Effector CD4-positive, alpha-beta T cell (primary cell): Measurements from ENCODE around the gene TMEM222.
A peak's percentile ranks its signal among the peaks of the same experiment; 100 is the strongest.

Experiments used
- DNase-seq: peaks from one replicate; pipeline ENCODE4 v3.0.0-alpha.2; 2020

TMEM222 gene

DNA sequence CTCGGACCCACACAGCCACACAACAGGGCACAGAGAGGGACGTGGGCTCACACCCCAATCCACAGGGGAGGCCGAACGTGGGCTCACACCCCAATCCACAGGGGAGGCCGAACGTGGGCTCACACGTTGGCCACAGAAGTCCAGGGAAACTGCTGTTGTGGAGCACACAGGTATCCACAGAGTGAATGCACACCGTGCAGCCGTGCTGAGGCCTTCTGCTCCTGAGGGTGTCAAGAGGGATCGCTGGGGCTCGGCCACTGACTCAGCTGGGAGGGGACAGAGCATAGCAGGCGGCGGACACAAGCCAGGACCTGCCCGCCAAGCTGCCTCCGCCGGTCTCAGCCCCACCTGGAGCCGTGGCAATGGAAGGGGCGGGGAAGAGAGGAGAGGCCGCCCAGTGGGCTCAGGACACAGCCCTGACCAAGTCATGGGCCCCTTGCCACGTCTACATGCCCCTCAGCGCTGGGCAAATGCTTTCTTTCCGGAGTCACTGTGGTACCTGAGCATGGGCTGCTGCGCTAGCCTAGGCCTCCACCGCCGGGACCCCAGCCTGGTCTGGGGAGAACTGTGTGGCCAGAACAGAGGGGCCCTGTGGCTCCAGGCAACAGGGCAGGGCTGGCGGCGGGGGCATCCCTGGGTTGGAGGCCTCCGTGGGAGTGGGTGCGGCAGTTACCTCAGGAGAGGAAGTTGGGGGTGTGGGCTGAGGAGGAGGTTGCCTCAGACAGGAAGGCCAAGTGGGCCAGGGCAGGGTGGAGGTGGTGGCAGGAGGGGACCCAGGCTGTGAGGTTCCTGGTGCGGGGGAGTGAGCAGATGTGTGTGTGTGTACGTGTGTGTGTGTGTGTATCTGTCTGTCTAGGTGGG, 21.0 kb downstream of the TMEM222 start:
- peak; percentile 69 for DNase-seq

DNA sequence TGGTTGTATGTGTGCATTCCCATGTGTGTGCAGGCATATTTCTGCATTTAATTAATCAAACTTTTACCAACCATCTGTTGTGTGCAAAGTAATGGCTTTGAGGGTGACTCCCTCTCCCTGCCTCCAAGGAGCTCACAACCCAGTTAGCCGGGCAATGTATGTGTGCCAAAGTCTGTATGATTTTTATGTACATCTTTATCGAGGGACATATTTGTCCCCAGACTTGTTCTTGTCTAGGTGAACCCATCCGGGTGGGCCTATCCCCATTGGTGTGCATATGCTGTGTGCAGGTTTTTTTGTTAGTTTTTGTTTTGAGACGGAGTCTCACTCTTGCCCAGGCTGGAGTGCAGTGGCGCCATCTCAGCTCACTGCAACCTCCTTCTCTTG, 21.7 kb downstream of the TMEM222 start:
- no peak for DNase-seq

DNA sequence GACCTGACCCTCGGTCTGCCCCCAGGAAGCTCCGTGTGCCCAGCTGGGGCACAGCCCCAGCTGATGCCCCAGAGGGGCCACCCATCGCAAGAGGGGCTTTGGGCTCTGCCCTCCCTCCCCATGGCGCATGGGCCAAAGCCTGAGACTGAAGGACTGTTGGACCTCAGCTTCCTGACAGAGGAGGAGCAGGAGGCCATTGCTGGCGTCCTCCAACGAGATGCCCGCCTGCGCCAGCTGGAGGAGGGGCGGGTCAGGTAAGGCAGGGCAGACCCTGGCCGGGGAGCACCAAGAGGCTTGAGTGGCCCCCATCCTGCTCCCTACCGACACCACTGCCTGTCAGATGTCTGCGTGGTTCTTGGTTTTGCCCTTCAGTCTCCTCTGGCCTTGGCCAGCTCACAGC, 23.3 kb downstream of the TMEM222 start:
- no peak for DNase-seq

DNA sequence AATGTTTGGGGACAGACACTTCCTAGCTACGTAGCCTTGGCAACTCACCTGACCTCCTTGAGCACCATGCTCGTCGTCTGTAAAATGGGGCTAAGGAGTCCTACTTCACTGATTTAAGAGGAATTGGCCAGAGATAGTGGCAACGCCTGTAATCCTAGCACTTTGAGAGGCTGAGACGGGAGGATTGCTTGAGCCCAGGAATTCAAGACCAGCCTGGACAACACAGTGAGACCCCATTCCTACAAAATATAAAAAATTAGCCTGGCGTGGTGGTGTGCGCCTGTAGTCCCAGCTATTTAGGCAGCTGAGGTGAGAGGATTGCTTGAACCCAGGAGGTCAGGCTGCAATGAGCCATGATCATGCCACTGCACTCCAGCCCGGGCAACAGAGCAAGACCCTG, 24.4 kb downstream of the TMEM222 start:
- no peak for DNase-seq

DNA sequence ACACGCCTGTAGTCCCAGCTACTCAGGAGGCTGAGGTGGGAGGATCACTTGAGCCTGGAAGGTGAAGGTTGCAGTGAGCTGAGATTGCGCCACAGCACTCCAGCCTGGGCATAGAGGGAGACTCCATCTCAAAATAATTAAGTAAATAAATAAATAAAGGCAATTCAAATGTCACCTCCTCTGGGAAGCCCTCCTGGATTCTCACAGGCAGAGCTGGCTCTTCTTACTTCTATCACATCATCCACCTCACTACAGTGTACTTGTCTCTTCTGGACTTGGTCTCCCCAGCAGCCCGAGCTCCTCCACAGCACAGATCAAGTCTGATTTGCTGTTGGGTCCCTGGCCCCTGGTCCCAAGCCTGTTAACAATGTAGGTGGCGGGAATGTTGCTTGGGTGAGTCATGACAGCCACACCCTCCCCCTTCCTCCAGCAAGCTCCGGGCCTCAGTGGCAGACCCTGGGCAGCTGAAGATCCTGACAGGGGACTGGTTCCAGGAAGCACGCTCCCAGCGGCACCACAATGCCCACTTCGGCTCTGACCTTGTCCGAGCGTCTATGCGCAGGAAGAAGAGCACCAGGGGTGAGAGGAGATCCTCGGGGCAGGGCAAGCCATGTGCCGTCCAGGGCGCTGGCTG, 25.1 kb downstream of the TMEM222 start:
- DNase-seq: no peak

DNA sequence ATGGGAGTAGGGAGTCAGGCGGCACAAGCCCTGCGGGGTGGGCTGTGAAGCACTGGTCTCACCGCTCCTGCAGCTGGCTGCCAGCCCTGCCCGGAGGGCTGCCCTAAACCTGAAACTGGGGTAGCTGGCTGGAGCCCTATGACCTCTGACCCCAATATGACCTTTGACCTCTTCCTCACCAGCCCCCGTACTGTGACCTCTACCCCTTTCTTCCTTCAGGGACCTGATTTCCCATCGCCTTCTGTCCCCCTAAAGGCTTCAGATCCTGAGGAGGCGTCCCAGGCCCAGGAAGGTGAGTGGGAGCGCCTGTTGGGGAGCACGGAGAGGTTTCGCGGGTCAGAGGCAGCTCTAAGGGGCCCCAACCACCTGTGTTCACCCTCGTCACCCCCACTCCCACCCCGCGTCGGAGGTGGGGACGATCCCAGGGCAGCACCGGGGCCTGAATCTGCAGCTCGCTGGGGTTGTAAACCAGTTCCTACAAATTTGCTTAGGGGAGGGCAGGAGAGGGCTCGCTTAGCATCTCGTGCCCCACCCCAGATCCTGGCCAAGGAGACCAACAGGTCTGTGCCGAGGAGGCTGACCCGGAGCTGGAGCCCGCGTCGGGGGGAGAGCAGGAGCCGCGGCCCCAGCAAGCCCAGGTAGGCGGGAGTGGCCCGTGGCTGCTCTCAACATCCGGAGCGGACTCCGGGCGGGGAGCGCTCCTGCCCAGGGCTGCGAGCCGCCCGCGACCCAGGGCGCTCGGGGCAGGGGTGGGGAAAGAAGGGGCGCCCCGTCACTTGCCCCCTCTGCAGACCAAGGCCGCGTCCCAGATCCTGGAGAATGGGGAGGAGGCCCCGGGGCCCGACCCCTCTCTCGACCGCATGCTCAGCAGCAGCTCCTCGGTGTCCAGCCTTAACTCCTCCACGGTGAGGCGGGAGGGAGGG, 27.2 kb downstream of the TMEM222 start:
- peak; percentile 18 for DNase-seq

DNA sequence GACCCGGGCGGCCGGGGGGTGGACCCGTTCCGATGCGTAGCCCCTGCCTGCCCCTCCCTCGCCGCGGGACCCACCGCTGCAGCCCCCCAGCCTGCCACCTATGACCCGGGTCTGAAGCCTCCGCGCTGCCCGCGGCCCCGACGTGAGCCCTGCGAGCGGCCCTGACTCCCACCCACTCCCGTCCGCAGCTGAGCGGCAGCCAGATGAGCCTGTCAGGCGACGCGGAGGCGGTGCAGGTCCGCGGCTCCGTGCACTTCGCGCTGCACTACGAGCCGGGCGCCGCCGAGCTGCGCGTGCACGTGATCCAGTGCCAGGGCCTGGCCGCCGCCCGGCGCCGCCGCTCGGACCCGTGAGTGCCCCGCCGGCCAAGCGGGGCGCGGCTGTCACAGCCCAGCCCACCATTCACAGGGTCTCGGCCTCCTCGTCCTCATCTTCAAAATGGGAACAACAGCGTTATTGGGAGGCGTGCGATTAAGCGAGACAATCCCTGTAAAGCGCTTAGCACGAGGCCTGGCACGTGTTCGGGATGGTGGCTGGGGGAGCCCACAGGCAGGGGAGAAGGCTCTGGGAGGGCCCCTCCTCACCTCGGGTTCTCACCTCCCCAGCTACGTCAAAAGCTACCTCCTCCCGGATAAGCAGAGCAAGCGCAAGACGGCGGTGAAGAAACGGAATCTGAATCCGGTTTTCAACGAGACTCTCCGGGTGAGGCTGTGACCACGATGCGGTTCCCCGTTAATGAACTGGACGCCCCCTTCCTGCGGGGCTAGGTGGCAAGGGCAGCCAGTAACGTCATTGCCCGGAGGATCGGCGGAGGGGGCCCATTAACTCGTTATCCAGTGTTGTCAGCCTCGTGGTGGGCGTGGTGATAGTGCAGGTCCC, 28.1 kb downstream of the TMEM222 start:
- DNase-seq: no peak

DNA sequence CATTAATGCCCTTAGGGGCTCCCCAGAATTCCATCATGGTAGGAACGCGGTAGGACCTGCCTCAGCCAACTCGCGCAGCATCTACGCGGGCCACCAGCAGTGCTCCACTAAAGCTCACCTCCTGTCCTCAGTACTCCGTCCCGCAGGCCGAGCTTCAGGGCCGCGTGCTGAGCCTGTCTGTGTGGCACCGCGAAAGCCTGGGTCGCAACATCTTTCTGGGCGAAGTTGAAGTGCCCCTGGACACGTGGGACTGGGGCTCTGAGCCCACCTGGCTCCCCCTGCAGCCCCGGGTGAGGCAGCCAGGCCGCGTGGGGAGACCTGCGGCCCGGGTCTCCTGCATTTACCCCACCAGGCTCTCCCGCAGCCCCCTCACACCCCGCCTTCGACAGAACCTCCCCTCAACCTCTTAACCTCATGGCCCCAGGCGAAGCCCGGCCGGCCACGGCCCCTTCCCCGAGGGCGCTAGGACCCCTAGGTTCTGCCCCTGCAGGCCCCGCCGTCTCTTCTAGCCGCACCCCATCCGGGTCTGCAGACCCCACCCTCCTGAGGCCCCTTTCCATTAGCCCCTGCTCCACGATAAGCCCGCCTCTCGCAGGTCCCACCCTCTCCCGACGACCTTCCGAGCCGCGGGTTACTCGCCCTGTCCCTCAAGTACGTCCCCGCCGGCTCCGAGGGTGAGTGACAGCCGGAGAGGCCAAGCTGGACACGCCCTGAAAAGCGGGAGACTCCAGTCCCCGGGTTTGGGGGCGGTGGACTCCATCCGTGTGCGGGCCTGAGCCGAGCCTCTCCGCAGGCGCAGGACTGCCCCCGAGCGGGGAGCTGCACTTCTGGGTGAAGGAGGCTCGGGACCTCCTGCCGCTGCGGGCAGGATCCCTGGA, 28.9 kb downstream of the TMEM222 start:
- no peak for DNase-seq

DNA sequence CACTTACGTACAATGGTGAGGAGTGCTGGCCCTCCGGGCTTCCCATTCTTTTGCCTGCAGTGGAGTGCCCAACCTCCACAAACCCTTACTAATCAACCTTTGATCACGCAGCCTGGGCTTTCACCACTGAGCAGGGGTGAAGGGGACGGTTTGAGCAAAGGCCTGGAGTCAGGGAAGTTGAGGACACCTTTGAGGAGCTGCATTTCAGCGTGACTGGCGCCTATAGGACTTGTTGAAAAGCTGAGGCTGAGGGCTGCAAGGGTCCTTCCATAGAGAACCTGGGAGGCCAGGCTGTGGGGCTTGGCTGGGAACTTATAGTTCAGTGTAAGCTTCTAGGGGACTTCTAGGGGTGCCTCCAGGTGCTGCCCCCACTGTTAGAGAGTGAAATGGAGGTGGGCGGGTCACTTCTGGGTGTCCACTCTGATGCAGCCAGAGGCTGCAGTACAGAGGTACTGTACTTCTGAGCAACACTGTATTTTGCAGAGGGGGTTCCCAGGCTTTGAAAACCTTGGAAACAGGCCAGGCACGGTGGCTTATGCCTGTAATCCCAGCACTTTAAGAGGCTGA, 29.7 kb downstream of the TMEM222 start:
- DNase-seq: no peak

DNA sequence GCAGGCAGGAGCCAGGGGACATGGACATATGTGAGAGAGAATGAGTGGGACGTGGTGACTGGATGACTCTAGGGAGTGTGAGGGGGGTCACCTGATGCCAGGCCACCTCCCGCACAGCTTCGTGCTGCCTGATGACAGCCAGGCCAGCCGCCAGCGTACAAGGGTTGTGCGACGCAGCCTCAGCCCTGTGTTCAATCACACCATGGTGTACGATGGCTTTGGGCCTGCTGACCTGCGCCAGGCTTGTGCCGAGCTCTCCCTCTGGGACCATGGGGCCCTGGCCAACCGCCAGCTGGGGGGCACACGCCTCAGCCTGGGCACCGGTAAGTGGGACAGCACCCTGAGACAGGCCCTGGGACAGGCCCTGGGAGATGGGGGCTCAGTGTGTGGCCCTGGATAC, 31.2 kb downstream of the TMEM222 start:
- DNase-seq: no peak

DNA sequence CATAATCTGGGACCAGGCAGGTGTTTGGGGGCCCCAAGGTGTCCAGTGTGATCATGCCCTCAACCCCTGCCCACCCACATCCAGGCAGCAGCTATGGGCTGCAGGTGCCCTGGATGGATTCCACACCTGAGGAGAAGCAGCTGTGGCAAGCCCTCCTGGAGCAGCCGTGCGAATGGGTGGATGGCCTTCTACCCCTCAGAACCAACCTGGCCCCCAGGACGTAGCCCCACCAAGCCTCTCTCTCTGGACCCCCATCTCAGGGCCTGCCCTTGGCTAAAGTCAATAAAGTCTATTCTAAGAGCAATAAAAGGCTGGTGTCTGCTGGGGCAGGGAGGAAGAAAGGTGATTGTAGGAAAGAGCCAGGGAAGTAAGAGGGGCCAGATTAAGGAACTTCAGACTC, 31.7 kb downstream of the TMEM222 start:
- DNase-seq: no peak

DNA sequence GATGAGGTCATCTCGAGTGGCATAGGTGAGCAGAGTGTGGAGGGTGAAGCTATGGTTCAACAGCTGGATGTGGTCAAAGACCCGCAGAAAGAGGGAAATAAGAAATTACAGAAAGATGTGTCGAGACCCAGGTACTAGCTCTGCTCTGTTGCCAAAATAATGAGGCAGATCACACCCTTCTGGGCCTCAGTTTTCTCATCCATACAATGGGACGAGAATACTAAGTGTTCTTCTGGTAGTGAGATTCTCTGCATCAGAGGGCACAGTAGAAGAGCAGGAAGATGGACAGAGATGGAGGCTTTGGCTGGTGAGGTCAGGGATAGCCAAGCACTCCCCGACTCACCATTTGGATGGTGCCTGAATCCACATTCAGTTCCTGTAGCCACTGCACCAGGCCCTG, 33.7 kb downstream of the TMEM222 start:
- DNase-seq: no peak

DNA sequence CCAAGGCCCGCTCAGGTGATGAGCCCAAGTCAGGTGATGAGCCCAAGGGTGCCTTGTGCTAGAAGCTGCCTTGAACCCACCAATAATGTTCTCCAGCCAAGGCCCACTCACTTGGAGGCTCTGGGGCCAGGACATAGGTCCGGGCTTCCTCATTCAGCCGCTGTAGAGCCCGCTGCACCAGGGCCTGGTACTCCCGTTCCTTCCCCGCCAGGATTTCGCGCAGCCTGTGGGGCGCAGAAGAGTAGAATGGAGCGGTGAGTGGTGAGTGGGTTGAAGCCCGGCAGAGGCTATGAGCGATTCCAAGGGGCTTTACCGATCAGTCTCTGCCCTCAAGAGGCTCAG, 34.3 kb downstream of the TMEM222 start:
- DNase-seq: no peak

DNA sequence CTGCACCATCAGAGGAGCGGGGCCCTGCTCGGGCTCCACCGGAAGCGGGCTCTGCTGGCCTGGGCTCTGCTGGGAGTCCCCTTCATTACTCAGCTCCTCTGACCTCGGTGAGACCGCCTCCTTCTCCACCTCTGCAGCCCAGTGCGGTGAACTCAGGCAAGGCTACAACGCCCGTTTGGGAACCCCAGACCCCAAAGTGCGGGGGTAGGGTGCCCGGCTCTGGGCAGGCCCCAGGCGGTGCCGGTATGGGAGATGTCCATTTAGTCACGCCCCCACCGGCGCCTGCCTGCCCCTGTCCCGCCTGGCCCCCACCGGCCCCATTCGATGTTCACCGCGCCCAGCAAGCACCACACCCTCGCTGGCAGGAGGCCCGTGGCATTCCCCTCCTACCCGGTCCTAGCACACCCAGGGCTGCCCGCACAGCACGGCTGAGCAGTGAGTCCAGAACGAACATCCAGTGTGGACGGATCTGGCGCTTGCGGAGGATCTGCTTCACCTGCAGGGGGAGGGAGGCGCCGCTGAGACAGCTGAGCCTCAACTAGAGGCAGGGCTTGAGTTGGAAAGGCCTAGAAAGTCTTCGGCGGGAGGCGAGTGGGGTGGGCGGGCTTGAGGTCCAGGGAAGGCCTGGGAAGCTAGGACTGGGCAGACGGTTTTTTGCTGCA, 34.8 kb downstream of the TMEM222 start:
- DNase-seq: peak; percentile 17

DNA sequence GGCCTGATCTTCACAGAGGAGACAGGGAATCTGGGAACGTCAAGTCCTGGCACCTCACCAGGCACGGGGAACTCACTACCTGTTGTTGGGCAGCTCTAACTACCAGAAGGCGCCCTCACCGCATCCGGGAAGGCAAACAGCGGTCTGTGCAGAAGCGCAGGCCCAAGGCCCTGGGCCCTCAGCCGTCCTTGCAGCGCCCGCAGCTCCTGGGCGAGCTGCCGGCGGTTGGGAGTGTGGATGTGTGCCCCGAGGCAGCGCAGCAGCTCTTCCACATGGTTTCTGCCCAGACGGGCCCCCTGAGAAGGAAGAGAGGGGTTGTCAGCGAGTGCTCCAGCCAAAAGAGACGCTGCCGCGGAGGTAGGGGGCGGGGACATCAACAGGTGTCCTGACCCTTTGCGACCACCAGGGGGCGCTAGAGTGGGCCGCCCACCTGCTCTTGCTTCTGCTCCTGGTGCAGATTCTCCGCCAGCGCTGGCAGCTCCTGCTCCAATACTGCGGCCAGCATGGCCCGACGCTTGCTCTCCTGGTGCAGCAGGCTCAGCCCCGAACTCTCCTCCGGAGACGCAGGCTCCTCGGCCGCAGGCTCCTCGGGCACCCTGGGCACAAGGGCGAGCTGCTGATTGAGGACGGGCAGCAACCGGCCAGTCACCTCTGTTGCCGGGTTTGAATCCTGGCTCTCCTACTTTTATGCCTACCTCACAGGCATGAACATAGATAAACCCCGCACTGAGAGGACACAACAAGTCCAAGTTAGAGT, 35.5 kb downstream of the TMEM222 start:
- DNase-seq: peak; percentile 75

DNA sequence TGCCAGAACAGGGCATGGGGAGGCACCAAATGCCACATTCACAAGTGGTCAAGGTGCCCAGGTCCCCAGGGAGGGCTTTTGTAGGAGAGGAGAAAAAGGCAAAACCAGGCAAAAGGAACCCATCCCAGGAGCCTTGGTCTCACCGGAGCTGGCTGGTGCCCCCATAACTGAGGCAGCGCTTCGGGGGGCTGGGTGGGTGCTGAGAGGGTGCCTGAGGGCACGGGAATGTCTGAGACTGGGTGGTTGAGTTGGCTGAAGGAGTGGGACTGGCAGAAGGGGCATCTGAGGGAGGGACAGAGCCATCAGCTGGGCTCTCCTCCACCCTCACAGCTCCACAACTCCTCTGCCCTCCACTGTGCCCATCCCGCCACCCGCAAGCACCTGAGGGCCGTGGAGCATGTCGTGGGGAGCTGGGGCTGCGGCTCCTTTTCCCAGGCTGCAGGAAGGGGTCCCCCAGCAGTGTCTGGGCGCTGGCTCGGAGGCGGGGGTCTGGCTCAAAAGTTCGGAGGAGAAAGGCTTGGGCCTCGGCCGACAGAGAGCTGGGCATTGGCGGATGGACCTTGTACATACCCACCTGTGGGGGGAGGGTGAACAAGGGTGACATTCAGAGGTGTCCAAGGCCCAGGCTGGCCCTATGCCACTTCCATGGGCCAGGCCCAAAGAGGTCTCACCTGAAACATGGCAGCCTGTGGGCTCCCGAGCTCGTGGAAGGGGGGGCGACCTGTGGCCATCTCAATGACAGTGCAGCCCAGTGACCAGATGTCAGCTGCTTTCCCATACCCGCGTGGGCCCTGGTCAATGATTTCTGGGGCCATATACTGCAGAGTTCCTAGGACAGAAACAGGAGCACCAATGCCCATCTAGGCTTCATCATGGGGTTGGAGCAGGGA, 36.3 kb downstream of the TMEM222 start:
- DNase-seq: no peak

DNA sequence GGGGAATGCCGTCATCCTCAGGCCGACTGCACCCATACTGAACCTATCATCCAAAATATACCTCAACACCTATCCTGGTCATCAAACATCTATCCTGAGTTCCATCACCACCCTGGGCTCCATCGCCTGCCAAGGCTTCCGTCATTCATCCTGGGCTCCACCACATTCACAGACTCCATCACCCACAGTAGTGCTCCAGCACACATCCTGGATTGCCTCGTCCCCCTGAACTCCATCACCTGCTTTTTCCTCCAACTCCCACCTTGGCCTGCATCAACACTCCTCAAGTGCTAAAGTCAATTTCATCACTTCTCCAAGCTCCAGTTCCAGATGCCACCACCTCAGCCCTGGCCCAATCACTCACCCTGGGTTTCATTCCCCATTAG, 37.0 kb downstream of the TMEM222 start:
- no peak for DNase-seq

DNA sequence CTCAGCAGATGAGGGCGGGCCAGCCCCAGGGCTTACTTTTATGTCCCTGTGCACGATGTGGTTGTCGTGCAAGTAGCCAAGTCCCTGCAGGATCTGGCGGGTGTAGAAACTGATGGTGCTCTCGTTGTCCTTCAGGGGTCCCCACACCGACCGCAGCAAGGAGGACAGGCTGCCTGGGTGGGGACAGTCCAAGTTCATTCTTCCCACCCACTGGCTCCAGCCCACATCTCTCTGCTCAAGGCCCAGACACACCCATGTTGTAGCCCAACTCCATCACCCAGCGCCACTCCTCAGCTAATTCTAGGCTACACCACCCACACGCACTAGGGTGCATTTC, 37.8 kb downstream of the TMEM222 start:
- DNase-seq: no peak
